ENCODE results near the gene GSN. TPM values are rescaled to one million over a fixed set of nuclear protein-coding genes. Genes with fewer than 3 reads are reported as not detected.
A peak's percentile ranks its signal among the peaks of the same experiment; 100 is the strongest.

Gene GSN
- total and polyA plus RNA-seq, 2 of the 13 experiments (the other 11 are each of a cell fraction or from before 2014, with no cell fraction given), result 294 to 307 TPM

DNA sequence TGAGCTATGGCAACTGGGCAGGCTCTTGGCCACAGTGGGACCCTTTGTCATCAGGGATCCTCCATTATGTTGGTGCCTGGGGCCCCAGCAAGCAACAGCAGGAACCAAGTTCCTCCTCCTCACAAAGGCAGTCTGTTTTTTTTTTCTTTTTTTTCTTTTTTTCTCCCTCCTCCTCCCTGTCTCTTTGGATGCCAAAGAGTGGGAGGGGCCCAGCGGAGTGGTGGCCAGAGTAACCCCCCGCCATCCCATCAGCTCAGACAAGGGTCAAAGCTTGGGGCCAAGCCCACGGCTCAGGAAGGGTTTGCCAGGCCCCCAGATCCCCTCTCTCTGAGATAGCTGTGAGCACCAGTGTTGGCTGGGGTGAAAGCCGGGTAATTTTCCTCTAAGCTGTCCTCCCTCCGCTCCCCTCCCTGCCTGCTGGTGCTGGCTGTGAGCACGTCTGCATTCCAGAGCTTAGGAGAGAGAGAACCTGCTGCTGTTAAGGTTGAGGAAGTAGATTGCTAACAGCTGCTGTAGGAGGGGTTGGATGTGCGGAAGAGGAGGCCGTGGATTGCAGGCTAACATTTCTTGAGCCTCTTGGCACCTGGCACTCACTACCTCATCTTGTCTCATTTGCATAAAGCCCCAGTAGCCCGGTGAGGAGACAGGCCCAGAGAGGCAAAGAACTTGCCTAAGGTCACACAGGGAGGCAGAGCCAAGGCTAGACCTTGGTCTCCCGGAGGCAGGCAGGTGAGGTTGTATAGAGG is 21.2 kb downstream of the GSN start (continued):
- TF ChIP-seq, protein P1, sequence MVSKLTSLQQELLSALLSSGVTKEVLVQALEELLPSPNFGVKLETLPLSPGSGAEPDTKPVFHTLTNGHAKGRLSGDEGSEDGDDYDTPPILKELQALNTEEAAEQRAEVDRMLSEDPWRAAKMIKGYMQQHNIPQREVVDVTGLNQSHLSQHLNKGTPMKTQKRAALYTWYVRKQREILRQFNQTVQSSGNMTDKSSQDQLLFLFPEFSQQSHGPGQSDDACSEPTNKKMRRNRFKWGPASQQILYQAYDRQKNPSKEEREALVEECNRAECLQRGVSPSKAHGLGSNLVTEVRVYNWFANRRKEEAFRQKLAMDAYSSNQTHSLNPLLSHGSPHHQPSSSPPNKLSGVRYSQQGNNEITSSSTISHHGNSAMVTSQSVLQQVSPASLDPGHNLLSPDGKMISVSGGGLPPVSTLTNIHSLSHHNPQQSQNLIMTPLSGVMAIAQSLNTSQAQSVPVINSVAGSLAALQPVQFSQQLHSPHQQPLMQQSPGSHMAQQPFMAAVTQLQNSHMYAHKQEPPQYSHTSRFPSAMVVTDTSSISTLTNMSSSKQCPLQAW (CRISPR knock-in tag; IDR thresholded peaks at IDR 0.05), result peak; percentile 42; the same call in 1 of the 2 replicates
- no peak for TF ChIP-seq SOX13 (IDR thresholded peaks at IDR 0.05)
- no peak; a peak in 1 of 4 replicates for TF ChIP-seq SOX13 (CRISPR knock-in tag; conservative IDR thresholded peaks at IDR 0.05 in 1 of 2, IDR thresholded peaks at IDR 0.05 in 1 of 2)
- peak; percentile 16; the same call in 1 of the 2 replicates for TF ChIP-seq TAF1 (CRISPR knock-in tag; IDR thresholded peaks at IDR 0.05)
- no peak for TF ChIP-seq ZNF331 (CRISPR knock-in tag; IDR thresholded peaks at IDR 0.05)
- TF ChIP-seq ZNF746 (CRISPR knock-in tag; IDR thresholded peaks at IDR 0.05), result peak; percentile 72; the same call in 1 of the 2 replicates
- TF ChIP-seq PAF1 (CRISPR knock-in tag; IDR thresholded peaks at IDR 0.05), result no peak
- 0 out of 2 replicates have a peak, but pooled peaks have one; percentile 16 for TF ChIP-seq FOSL2 (CRISPR knock-in tag; IDR thresholded peaks at IDR 0.05)
- peak; percentile 99 for TF ChIP-seq ZMYM3 (CRISPR knock-in tag; IDR thresholded peaks at IDR 0.05)
- no peak for TF ChIP-seq RFXANK (CRISPR knock-in tag; IDR thresholded peaks at IDR 0.05)
- TF ChIP-seq MED8 (CRISPR knock-in tag; IDR thresholded peaks at IDR 0.05; ENCODE audit: insufficient replicate concordance), result no peak
- TF ChIP-seq AGO2 (optimal IDR thresholded peaks at IDR 0.05; ENCODE audit: low read depth, low read length), result peak; percentile 19
- TF ChIP-seq FOXK1 (CRISPR knock-in tag; IDR thresholded peaks at IDR 0.05; ENCODE audit: borderline replicate concordance, low read depth), result 0 out of 2 replicates have a peak, but pooled peaks have one; percentile 52
- TF ChIP-seq MIER2 (CRISPR knock-in tag; IDR thresholded peaks at IDR 0.05), result no peak
- 0 out of 2 replicates have a peak, but pooled peaks have one; percentile 25 for TF ChIP-seq SMAD3 (CRISPR knock-in tag; IDR thresholded peaks at IDR 0.05)
- TF ChIP-seq ZNF670 (CRISPR knock-in tag; IDR thresholded peaks at IDR 0.05; ENCODE audit: borderline replicate concordance), result no peak
- TF ChIP-seq NR2F6 (IDR thresholded peaks at IDR 0.05), result peak; percentile 59; the same call in 1 of the 2 replicates
- peak; percentile 74 for TF ChIP-seq NR2F6 (CRISPR knock-in tag; IDR thresholded peaks at IDR 0.05)
- TF ChIP-seq, protein P2, sequence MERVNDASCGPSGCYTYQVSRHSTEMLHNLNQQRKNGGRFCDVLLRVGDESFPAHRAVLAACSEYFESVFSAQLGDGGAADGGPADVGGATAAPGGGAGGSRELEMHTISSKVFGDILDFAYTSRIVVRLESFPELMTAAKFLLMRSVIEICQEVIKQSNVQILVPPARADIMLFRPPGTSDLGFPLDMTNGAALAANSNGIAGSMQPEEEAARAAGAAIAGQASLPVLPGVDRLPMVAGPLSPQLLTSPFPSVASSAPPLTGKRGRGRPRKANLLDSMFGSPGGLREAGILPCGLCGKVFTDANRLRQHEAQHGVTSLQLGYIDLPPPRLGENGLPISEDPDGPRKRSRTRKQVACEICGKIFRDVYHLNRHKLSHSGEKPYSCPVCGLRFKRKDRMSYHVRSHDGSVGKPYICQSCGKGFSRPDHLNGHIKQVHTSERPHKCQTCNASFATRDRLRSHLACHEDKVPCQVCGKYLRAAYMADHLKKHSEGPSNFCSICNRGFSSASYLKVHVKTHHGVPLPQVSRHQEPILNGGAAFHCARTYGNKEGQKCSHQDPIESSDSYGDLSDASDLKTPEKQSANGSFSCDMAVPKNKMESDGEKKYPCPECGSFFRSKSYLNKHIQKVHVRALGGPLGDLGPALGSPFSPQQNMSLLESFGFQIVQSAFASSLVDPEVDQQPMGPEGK (CRISPR knock-in tag; IDR thresholded peaks at IDR 0.05), result peak; percentile 90
- TF ChIP-seq ZNF207 (IDR thresholded peaks at IDR 0.05; ENCODE audit: borderline replicate concordance), result no peak
- TF ChIP-seq, protein P3, sequence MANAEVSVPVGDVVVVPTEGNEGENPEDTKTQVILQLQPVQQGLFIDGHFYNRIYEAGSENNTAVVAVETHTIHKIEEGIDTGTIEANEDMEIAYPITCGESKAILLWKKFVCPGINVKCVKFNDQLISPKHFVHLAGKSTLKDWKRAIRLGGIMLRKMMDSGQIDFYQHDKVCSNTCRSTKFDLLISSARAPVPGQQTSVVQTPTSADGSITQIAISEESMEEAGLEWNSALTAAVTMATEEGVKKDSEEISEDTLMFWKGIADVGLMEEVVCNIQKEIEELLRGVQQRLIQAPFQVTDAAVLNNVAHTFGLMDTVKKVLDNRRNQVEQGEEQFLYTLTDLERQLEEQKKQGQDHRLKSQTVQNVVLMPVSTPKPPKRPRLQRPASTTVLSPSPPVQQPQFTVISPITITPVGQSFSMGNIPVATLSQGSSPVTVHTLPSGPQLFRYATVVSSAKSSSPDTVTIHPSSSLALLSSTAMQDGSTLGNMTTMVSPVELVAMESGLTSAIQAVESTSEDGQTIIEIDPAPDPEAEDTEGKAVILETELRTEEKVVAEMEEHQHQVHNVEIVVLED (CRISPR knock-in tag; IDR thresholded peaks at IDR 0.05; ENCODE audit: borderline replicate concordance), result peak; percentile 36; the same call in 1 of the 2 replicates

Data from HepG2 (cell line).